Choroid plexus epithelial cell (primary cell): ENCODE measurements around the gene CDH22.

Source experiments
- DNase-seq: peaks from one replicate; pipeline ENCODE4 v3.0.0-alpha.2; 2010; ENCODE audit warnings: low read depth
- H3K4me3 ChIP-seq: 2 replicates; pipeline ENCODE4 v1.5.1; 2011; ENCODE audit warnings: low read depth, mild to moderate bottlenecking, control low read depth, low read length, moderate library complexity
- TF ChIP-seq, protein P1 (sequence below): conservative IDR thresholded peaks from 2 replicates; pipeline ENCODE4 v1.5.1; 2011; ENCODE audit warnings: low read depth, mild to moderate bottlenecking, control low read depth, inconsistent platforms, low read length, moderate library complexity

Gene CDH22

DNA sequence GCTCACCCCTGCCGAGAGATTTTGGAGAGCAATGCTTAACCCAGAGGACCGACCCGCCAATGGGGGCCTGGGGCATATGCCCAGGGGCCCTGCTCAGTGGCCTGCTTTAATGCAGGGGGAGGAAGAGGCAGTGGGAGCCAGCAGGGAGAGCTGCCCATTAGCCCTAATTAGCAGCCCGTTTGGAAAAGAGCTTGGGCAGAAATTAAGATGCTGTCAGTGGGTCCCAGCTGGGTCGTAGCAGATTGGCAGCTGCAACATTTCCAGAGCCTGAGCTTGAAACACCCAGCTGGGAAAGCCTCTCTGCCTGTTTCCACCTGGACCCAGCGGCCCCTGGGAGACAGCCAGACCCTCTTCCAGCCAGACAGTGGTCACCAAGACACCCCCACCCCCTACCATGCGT, 150.7 kb downstream of the CDH22 start:
- no peak for DNase-seq
- no peak overlapping the region for H3K4me3 ChIP-seq
- TF ChIP-seq, protein P1, sequence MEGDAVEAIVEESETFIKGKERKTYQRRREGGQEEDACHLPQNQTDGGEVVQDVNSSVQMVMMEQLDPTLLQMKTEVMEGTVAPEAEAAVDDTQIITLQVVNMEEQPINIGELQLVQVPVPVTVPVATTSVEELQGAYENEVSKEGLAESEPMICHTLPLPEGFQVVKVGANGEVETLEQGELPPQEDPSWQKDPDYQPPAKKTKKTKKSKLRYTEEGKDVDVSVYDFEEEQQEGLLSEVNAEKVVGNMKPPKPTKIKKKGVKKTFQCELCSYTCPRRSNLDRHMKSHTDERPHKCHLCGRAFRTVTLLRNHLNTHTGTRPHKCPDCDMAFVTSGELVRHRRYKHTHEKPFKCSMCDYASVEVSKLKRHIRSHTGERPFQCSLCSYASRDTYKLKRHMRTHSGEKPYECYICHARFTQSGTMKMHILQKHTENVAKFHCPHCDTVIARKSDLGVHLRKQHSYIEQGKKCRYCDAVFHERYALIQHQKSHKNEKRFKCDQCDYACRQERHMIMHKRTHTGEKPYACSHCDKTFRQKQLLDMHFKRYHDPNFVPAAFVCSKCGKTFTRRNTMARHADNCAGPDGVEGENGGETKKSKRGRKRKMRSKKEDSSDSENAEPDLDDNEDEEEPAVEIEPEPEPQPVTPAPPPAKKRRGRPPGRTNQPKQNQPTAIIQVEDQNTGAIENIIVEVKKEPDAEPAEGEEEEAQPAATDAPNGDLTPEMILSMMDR, result no peak

DNA sequence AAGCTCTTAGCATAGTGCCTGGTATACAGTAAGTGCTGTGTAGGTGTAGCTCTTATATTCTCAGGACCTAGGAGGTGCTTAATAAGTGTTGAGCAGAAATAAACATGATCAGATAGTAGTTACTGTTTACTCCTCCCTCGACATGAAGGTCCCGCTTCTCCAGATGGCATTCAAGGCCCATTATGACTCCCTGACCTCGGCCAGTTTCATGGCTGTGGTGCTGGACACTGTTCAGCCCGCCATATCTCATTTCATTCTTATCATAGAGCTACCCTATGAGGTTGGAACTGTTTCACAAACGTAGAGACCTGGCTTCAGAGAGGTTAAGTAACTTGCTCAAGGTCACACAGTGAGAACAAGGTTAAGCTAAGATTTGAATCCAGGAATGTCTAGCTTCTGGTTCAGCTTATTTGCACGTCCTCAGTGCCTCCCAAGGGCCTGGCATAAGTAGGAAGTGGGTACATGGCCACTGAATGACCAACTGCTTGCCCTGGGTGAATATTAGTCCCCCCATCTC, 151.2 kb downstream of the CDH22 start:
- DNase-seq, result no peak
- TF ChIP-seq, protein P1, result no peak
- no peak overlapping the region for H3K4me3 ChIP-seq

DNA sequence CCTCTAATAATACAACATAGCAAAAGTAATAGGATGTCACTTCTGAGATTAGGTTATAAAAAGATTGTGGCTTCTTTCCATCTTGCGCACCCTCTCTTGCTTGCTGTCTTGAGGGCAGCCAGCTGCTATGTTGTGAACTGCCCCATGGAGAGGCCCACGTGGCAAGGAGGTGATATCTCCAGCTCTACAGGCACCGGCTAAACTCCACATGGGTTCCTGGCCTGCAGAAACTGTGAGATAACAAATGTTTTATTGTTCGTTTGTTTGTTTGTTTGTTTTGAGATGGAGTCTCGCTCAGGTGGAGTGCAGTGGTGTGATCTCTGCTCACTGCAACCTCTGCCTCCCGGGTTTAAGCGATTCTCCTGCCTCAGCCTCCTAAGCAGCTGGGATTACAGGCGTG, 152.2 kb downstream of the CDH22 start:
- TF ChIP-seq, protein P1, result no peak
- H3K4me3 ChIP-seq, result no peak overlapping the region

DNA sequence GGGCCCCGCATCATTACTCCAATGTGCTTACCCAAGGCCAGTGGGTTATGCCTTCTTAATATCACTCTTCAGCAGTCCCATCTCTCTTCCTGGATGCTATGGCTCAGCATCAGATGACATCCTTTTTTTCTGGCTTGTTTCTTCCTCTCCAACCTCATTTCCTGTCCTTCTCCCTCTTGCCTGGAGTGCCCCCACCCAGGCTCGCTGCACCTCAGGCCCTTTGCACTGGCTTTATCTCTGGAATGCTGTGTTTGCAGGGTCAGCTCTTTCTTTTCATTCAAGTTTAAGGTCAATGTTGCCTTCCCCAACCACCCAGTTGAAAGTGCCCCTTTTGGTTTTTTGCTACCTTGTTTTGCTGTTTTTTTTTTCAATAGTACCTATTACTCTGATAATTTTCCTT, 153.5 kb downstream of the CDH22 start:
- TF ChIP-seq, protein P1, result no peak
- no peak overlapping the region for H3K4me3 ChIP-seq
- DNase-seq, result no peak

More for the DNA sequence above, 152.2 kb downstream of the CDH22 start:
- DNase-seq, result no peak

DNA sequence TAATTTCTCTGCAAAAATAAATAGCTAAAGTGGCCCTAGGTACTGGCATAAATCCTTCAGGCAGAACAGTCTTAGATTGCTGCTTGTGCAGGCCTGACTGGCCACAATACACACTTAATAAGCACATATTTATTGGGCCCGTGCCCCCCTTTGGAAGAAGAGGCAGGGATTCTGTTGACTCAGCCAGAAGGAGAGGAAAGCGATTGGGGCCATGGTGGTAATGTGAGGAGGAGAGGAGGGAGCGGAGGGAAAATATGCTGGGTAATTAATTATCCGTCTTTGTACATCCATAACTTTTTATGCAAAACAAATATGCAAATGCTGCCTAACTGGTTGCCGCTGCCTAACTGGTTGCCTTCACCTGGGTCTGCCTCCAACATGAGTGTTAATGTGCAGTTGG, 154.0 kb downstream of the CDH22 start:
- DNase-seq, result no peak
- TF ChIP-seq, protein P1, result no peak
- no peak overlapping the region for H3K4me3 ChIP-seq

DNA sequence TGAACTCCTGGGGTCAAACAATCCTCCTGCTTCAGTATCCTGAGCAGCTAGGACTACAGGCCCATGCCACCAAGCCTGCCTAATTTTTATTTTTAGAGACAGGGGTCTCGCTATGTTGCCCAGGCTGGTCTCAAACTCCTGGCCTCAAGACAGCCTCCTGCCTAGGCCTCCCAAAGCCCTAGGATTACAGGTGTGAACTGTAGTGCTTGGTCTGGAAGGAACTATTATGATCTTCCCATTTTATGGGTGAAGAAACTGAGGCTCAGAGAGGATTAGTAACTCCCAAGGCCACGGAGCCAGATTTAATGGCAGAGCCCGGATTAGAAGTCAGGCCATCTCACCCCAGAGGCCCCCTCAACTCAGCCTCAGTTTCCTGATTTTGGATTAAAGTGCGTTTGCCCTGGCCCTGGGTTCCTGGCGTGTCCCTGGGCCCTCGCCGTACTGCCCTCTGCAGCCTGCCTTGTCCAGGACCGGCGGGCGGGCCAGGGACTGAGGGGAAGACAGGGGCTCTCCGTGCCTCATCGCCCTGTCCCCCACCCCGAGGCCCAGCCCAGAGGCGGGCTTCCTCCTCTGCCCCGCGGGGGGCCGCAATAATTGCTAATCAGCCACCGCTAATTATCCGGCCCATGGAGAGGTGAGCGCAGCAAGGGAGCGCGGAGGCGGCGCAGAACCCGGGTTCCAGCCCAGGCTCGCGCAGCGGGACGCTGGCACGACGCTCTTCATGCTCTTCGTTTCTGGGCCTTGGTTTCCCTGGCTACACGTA, 155.3 kb downstream of the CDH22 start:
- H3K4me3 ChIP-seq, result no peak overlapping the region
- no peak for DNase-seq
- TF ChIP-seq, protein P1, result no peak

DNA sequence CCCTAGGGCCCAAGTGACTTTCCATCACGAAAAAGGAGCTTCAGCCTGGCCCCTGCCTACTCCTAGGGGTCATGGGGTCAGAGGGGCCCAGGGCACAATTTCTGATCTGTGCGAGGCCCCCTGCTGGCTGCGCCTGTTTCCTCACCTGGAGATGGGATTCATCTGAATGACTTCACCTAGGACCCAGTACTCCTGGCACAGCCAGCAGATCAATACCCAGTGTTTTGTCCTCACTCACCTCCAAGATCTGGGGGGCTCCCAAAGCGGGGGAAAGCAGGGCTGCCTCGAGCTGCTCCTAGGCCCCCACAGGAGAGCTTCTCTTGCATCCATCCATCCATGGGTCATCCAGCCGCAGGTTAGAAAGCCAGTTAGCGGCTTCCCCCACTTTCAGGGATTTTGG, 156.4 kb downstream of the CDH22 start:
- no peak for DNase-seq
- H3K4me3 ChIP-seq, result no peak overlapping the region
- TF ChIP-seq, protein P1, result peak; percentile 35
